RWPE2 (cell line): Measurements from ENCODE around the gene CAMK1D.

Experiments
- ATAC-seq: fragments of 200-7000 bp; cut with Tn5 transposase; 3 replicates; pipeline ENCODE4 v1.9.1; 2021; ENCODE audit warnings: low read depth
- DNase-seq: peaks from one replicate; pipeline ENCODE4 v3.0.0-alpha.2; 2020; ENCODE audit warnings: low spot score
- H3K27ac ChIP-seq: fragments of 450-650 bp; 2 replicates; pipeline ENCODE4 v1.5.1; 2017; ENCODE audit warnings: mild to moderate bottlenecking; ENCODE audit not compliant: poor library complexity, severe bottlenecking
- H3K27me3 ChIP-seq: fragments of 250-450 bp; sonication (Bioruptor Pico); 2 replicates; pipeline ENCODE4 v1.5.1; 2021; ENCODE audit warnings: mild to moderate bottlenecking, moderate library complexity; ENCODE audit not compliant: insufficient read depth, poor library complexity, severe bottlenecking
- H3K36me3 ChIP-seq: fragments of 250-450 bp; sonication (Bioruptor Pico); 2 replicates; pipeline ENCODE4 v1.5.1; 2020; ENCODE audit warnings: low read depth, mild to moderate bottlenecking, moderate library complexity
- H3K4me1 ChIP-seq: fragments of 250-450 bp; sonication (Bioruptor Pico); 2 replicates; pipeline ENCODE4 v1.5.1; 2021; ENCODE audit warnings: mild to moderate bottlenecking, moderate library complexity; ENCODE audit not compliant: insufficient read depth, poor library complexity, severe bottlenecking
- H3K4me3 ChIP-seq: fragments of 250-450 bp; sonication (Bioruptor Pico); 2 replicates; pipeline ENCODE4 v1.5.1; 2021; ENCODE audit warnings: mild to moderate bottlenecking, moderate library complexity; ENCODE audit not compliant: severe bottlenecking
- H3K9me3 ChIP-seq: fragments of 250-450 bp; sonication (Bioruptor Pico); 2 replicates; pipeline ENCODE4 v1.5.1; 2021; ENCODE audit warnings: mild to moderate bottlenecking, moderate library complexity; ENCODE audit not compliant: severe bottlenecking
- CTCF ChIP-seq: fragments of 450-650 bp; IDR thresholded peaks from one replicate; pipeline ENCODE4 v1.5.1; 2017; ENCODE audit warnings: mild to moderate bottlenecking, moderate library complexity; ENCODE audit not compliant: poor library complexity, severe bottlenecking

Gene CAMK1D

GRCh38 chr10:12812571-12812970, 463.2 kb downstream of the CAMK1D start:
- Histone ChIP-seq H3K4me1 (no peaks in the 10 kb centered on the region), H3K27me3 (no peaks in the 10 kb centered on the region), H3K27ac (no peak overlapping the region), H3K36me3 (no peaks in the 10 kb centered on the region), H3K9me3 (no peaks in the 10 kb centered on the region), H3K4me3 (no peak overlapping the region)
- TF ChIP-seq CTCF: no peak
- no peak for DNase-seq
- no peak for ATAC-seq

- no peak for TF ChIP-seq CTCF
- Histone ChIP-seq H3K27ac (no peak overlapping the region), H3K27me3 (no peaks in the 10 kb centered on the region), H3K36me3 (no peaks in the 10 kb centered on the region), H3K4me1 (no peaks in the 10 kb centered on the region), H3K4me3 (no peak overlapping the region), H3K9me3 (no peaks in the 10 kb centered on the region)
- ATAC-seq (no peak), DNase-seq (no peak)
These were observed 464.8 kb downstream of the CAMK1D start for GRCh38 chr10:12814166-12814565.

GRCh38 chr10:12819071-12819470, 469.7 kb downstream of the CAMK1D start:
- no peaks in the 10 kb centered on the region for H3K36me3 ChIP-seq
- ATAC-seq (no peak), DNase-seq (no peak)
- no peaks in the 10 kb centered on the region for H3K27me3 ChIP-seq
- no peaks in the 10 kb centered on the region for H3K4me1 ChIP-seq
- H3K27ac ChIP-seq: no peak overlapping the region
- TF ChIP-seq CTCF: no peak
- H3K9me3 ChIP-seq: no peaks in the 10 kb centered on the region
- no peak overlapping the region for H3K4me3 ChIP-seq

- Histone ChIP-seq H3K4me3 (no peak overlapping the region), H3K27ac (no peak overlapping the region), H3K27me3 (no peaks in the 10 kb centered on the region), H3K36me3 (no peaks in the 10 kb centered on the region), H3K4me1 (no peaks in the 10 kb centered on the region), H3K9me3 (no peaks in the 10 kb centered on the region)
- ATAC-seq (no peak), DNase-seq (no peak)
- TF ChIP-seq CTCF: no peak
These were observed 470.3 kb downstream of the CAMK1D start for GRCh38 chr10:12819656-12820055.

- Histone ChIP-seq H3K4me3 (no peak overlapping the region), H3K27me3 (no peaks in the 10 kb centered on the region), H3K36me3 (no peaks in the 10 kb centered on the region), H3K4me1 (no peaks in the 10 kb centered on the region), H3K9me3 (no peaks in the 10 kb centered on the region), H3K27ac (no peak overlapping the region)
- ATAC-seq (no peak), DNase-seq (no peak)
- TF ChIP-seq CTCF: no peak
These were observed 473.0 kb downstream of the CAMK1D start for GRCh38 chr10:12822126-12822892.
